HG02610 (cell line): ENCODE measurements around the gene CPA2.

Experiments
- ATAC-seq: cut with Tn5 transposase; IDR thresholded peaks from one replicate; pipeline ENCODE4 v1.9.1; 2021; ENCODE audit warnings: mild to moderate bottlenecking, moderate library complexity; ENCODE audit not compliant: unreplicated experiment

Gene CPA2

DNA sequence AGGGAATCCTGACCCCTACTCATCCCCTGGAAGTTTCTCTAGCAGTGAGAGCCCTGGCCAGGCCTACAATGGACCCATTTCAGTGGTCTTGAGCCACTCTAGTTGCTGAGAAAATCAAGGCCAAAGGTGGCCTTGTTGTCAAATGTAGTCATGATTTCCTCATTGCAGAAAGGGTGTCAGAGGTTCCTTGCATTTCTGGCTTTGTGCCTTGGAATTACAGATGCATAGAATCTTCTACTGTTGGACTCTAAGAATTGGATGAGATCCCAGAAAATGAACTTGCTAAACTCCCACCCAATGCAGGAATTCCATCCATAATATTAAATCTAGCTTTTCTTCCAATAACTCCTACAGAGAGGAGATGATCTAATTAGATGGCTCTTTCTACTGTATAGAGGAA lies 12.2 kb downstream of the CPA2 start:
- ATAC-seq = no peak

DNA sequence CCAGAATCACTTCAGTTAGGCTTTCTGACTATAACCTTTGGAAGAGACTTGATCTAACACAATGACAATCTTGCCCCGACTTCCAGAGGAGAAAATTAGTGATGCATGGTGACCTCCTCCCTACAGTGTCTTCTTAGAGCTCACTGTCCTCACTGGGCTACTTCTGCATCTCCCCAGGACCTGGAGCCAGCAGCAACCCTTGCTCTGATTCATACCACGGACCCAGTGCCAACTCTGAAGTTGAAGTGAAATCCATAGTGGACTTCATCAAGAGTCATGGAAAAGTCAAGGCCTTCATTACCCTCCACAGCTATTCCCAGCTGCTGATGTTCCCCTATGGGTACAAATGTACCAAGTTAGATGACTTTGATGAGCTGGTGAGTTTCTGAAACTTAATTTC lies 12.6 kb downstream of the CPA2 start:
- ATAC-seq = no peak

DNA sequence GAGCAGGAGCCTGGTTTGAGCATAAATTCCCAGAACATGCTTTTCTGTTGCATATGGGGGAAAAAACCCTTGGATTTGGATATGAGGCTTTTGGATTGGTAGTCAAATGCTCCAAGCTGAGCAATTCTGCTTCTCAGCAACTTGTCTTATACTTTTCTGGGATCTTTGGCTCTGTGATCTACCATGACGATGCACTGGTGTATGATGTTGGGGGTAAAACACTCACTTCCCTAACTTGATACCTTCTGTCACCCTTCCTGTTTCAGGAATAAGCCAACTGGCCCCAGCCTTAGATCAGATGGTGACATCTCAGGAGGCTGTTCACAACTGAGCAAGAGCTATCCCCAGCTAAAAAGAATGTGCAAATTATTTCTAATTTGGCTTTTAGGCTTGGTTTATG lies 13.2 kb downstream of the CPA2 start:
- ATAC-seq = no peak

DNA sequence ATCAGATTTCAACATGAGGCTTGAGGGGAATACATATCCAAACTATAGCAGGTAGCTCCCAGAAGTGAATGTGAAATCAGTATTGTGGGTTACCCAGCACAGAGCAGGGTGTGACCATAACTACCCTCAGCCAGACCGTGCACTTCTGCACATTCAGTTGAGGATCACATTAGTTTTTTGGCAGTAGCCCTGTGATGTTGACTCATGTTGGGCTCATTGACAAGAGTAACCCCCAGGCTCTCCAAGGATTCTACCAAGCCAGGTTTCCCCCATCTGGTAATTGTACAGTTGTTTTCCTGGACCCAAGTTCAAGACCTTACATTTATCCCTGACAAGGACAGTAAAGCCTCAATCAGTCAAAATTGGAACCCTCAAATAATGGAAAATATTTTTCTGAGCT lies 14.6 kb downstream of the CPA2 start:
- no peak for ATAC-seq

DNA sequence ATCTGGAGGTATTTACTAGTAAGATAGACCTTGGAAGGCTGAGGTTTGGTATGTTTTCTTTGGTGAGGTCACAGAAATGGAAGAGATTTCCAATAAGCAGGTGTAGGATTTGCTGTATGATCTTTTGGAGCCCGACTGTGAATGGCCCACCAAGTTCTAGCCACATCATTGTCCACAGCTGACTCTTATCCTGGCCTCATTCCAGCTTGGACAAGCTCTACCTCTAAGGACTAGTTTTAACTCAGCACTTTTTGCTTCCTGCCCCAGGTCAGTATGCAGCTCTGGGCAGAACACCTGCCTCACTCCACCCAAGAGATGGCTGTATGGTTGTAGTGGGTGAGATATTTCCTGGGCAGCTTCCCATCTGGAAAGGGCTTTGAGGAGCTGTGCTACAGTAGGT lies 20.2 kb downstream of the CPA2 start:
- no peak for ATAC-seq

DNA sequence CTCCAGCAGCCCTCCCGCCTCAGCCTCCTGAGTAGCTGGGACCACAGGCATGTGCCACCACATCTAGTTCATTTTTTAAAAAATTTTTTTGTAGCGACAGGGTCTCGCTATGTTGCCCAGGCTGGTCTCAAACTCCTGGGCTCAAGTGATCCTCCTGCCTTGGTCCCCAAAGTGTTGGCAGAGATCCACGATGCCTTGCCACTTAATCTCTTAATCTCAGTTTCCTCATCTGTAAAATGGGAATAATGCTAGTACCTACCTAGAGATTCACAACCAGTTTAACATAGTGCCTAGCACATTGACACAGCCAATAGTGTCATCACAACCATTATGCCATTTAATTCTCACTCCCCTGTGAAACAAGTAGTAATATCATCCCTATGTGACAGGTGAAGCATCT lies 21.5 kb downstream of the CPA2 start:
- no peak for ATAC-seq

DNA sequence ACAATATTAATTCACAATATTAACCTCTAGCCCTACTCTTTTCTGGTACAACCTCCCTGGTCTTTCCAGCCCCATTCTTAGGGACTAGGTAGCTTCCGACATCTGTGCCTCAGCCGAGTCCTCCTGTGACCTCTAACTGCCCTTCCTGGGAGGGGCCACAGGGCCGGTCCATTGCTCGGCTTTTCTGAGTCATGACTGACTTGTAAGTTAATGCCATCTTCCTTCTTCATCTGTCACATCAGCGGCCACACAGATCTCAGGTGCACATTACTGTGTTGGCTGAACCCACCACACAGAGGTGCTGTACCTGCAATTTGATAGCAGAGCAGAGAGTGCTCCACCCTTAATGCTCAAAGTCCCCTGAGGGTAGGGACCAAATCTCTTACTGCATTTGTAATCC lies 22.2 kb downstream of the CPA2 start:
- ATAC-seq = no peak

DNA sequence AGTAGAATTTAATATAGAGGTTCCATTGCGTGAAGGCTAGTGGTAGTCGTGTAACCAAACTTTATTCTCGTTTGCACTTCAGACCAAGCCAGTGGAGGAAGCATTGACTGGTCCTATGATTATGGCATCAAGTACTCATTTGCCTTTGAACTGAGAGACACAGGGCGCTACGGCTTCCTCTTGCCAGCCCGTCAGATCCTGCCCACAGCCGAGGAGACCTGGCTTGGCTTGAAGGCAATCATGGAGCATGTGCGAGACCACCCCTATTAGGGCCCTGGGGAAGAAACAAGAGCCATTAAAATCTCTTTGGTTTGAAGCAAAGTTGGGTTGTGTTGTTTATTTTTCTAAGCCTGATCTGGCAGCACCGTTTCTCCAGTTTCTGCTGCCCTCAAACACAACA lies 22.8 kb downstream of the CPA2 start:
- no peak for ATAC-seq

DNA sequence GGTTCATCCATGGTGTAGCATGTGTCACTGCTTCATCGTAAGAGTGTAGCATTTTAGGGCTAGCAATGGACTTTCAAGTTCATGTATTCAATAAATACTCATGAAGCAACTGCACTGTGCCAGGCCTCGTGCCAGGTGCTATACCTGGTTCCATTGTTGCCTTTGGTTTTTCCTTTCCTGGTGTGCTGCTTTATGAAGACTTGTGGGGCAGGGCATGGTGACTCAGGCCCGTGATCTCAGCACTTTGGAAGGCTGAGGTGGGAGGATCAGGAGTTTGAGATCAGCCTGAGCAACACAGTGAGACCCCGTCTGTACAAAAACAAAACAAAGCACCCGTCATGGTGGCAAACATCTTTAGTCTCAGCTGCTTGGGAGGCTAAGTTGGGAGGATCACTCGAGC lies 24.1 kb downstream of the CPA2 start:
- ATAC-seq = no peak

DNA sequence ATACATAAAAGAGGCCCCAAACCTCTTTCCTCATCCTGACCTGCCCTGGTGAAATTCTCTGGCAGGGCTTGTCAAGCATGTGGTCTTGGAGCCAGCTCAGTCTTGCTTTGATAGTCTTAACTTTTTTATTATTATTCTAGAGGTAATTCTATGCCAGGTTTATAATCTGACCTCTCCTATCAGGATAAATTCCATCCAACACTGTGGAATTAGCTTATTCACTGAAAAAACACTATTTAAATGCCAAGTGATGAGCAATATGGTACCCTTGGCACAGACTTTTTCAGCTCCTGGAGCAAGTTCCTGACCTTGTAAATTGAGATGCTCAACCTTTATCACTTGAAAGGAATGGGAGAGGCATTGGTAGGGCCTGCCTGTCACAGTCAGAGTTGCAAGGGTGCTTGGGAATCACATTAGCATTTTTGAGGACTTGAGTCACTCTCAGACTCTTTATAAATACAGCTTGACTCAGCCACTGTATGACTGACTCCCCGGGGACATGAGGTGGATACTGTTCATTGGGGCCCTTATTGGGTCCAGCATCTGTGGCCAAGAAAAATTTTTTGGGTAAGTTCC lies 26.1 kb downstream of the CPA2 start, which contains the start of gene CPA4:
Gene CPA4, plus strand, starts transcription at position 480 of the 576 bp plus-strand sequence. Its CDS starts 20 bp downstream, at position 500.
- no peak for ATAC-seq

DNA sequence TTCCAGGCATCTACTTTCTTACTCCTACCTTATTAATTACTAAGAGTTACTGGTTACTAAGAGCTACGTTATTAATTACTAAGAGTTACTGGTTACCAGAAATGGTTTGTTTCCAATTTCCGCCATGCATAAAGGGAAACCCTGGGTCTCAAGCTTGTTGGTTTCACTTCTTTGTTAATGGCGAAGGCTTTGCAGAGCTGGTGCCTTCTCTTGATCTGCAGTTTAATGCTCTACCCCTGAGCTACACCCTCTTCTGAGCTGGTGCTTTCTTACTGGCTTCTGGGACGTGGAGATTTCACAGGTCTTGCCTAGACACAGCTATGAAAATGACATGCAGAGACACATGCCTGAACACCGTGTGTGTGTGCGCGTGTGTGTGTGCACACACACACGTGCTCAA lies 26.9 kb downstream of the CPA2 start:
- ATAC-seq = no peak

DNA sequence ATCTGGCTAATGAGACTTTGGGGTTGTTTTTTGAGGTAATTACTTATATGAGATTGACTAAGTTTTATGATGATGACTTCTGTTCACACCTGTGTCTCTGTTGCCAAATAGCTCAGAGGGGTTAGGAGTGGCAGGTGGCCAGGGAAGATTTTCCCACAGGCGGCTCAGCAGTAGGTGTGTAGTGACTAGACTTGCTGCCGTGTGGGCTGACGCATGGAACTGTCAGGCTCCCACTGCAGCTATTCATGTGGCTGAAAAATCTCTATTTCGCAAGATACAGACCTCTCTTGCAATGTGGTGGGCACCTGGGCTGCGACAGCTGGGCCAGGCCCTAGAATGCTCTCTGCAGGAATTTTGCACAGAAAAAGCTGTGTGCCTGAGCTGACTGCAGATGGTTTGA lies 27.7 kb downstream of the CPA2 start:
- ATAC-seq = no peak

DNA sequence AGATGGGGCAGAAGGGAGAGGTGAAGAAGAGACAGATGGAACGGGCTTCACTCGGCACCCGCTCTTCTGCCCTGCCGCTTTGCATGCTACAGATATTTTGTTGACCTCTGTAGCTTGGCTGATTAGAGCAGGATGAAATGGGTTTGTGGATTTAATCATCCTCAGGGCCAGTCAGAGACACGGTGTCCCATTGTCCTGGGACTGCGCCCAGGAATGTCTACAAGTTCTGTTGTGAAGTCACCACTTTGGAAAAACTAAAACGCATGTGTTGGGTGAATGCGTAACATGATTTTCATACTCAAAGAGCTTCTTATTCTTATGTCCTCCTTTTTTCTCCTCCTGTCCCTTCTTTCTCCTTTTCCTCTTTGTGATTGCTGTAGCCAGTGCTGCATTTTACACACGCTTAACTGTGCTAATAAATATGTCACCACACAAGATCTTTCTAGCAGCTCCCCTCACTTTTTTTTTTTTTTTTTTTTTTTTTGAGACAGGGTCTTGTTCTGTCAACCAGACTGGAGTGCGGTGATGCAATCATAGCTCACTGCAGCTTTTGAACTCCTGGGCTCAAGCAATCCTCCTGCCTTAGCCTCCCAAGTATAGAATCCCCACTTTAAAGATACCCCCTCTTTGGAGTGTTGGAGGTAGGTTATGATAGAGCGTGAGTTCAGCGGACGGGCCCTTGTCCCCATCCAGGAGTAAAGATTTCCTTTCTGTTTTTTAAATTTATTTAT lies 29.7 kb downstream of the CPA2 start:
- no peak for ATAC-seq

DNA sequence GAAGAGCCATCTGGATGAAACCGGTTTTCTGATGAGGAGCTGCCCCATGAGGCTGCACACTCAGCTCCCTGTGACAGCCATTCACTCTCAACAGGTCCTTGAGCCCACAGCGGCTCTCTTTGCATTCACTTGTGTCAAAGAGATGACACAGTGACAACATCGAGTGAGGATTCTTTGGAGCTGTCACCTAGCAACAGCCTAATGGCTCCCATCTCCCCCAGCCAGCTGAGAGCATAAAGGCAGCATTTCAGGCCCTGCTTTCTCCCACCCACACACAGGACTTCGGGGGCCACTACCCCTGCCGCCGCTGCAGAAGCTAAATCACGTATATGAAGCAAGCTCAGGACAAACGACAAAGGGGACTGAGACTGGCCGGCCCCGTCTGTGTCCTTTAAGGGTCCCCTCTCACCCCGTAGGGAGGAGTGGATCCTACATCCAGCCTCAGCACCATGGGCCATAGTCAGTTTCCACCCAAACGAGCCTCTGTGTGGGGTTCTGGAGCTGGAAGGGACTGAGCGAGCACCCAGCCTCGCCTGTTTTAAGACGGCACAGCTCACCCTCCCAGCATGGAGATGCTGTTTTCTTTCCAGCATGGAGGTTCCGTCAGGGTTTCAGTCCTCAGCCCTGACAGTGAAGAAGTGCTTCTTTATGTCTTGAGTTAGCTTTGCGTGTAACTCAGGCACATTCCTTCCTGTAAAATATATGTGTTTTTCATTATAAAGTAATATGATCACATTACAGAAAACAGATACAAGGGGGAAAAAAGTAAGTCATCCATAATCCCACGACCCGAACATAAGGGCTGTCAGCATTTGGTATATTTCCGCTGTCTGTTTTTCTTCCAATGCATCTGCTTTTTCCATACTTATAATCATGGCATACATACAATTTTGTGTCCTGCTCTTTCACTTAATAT lies 31.2 kb downstream of the CPA2 start:
- ATAC-seq = no peak

DNA sequence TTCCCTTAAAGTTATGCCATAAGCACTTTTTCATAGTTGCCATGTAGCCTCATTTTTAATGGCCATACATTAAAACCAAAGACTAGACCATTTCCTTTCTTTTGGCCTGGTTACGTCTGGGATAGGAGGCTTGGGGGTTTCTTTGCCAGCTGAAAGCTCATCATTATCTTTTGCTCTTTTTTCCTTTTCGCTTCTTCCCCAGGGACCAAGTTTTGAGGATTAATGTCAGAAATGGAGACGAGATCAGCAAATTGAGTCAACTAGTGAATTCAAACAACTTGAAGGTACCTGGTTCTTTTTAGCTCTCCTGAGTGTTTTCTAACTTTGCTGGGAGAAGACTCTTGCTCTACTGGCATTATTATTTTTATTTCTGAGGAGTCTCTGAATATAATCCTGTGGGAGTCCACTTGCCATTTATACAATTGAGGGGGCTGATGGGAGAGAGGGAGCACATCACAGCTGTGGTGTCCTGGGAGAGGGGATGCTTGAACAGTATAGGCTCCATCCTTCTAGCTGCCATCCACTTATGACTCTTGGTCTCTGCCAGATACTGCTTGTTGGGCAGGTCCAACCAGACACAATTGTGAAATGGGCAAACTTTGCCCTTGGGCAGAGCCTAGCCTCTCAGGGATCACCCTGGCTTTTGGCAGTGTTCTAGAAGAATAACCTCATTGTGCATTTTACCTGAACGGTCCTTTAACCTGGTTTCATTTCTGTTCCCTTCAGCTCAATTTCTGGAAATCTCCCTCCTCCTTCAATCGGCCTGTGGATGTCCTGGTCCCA lies 32.1 kb downstream of the CPA2 start:
- no peak for ATAC-seq

DNA sequence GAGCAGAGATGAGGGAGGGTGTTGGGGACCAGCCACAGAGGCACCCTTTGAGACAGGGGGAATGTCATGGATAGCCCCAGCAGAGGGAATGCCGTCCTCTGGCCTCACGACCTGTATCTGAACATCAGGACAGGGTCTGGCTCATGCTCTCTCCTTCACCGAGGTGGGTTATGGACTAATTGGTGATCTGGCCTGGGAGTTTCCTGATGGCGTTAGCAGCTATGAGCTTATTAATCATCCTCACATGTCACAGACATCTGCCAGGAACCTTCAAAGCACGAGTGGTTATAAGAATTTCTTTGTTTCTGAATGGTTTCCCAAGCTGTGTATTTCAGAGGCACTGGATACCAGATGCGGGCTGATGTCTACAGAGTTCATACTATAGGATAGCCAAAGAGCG lies 33.2 kb downstream of the CPA2 start:
- ATAC-seq = no peak

DNA sequence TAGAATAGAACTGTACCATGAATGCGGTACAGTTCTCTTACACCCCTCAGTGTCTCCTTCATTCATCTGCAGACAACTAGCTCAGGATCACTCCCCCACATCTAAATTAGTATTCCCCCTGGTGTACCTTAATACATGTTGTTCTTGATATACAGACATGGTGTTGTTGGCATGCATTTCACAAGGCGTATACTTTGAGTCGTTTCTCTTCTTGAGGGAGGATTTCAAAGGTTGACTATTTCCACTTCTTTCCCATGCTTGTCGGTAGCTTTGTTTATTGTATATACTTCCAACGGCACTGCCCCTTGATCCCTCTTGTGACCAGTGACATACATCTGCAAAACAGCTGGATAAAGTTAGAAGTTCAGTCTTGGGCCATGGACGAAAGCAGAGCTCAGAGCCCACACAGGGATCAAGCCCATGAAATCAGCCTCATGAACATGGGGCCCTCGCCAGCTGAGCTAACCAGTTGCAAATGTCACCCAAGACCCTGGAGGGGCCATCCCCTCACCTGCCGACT lies 34.9 kb downstream of the CPA2 start:
- no peak for ATAC-seq

DNA sequence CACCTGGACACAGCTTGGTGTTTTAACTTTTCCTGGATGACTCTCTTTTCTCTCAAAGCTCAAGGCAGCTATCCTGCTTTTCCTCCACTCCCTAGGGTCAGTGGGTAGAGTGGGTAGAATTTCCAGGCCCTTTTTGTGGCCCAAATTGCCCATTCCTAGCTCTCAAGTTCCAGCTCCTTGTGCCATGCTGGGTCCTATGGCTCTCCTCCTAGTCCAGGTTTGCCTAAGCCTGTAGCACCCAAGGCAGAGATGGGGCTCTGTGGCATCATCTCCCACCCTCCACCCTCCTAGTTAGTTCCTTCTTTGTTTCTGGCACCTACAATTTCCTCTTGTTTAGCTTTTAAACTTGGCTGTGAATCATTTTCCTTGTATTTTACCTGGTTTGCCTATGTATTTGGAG lies 36.0 kb downstream of the CPA2 start:
- no peak for ATAC-seq

DNA sequence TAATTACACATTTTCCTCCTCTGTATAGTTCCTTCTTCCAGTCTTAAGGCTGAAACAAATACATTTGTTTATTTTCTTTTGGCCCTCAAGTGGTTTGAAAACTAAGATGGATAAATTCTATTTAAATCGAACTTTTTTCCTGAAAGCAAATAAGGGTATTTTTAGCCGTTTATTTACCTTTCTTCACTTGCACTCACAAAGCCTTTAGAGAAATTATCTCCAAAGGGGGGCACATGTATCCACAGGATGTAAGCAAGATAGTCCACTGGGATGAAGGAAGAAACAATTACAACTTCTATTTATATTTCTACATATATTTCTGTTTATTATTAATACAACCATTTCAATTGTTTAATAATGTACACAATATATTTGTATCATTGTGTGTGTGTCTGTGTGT lies 36.5 kb downstream of the CPA2 start:
- ATAC-seq = no peak

DNA sequence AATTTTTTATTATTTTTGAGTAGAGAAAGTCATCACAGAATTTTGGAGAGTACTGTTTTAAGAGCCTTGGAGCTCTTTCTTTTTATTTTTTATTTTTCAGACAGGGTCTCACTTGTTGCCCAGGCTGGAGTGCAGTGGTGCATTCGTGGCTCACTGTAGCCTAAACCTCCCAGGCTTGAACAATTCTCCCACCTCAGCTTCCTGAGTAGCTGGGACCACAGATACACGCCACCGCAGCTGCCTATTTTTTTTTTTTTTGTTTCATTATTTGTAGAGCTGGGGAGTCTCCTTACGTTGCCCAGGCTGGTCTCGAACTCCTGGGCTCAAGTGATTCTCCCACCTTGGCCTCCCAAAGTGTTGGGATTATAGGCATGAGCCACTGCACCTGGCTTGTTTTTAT lies 36.9 kb downstream of the CPA2 start:
- no peak for ATAC-seq

DNA sequence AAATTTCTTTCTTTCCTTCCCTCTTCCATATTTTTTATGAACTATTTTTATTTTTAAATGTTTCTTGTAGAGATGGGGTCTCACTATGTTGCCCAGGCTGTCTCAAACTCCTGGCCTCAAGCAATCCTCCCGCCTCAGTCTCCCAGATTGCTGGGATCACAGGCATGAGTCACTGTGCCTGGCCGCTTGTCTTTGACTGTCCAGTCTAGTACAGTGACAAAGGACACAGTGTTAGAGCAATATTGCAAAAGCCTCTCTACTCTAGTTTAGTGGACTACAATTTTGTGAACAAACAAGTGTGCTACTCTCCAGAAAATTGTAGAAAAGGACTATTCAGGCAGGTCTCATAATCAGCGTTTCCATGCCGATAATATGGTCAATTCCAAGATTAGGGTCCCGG lies 37.3 kb downstream of the CPA2 start:
- ATAC-seq = no peak
